Hematopoietic multipotent progenitor cell treated with erythropoietin and hydrocortisone succinate and interleukin-3 and kit ligand, for 4 days (in vitro differentiated cells): ENCODE results near the gene CREBRF.

Experiments
- DNase-seq: peaks from one replicate; pipeline ENCODE4 v3.0.0-alpha.2; 2015

CREBRF gene

DNA sequence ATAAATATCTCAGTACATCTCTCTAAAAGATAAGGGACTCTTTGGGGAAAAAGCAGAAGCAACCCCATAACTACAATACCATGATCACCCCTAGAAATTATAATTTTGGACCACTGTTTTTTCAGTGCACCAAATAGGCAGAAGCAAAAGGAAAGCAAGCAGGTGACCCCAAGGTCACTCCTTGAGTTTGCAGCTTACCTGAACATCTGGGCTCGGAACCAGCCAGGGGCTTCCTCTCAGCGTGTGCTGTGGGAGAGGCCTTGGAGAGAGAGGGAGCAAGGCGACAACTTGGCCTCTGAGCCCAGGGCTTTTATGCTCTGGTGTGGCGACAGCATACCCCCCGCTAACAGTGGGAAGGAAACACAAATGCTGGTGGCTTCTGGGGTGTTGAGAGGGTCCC is 105.0 kb downstream of the CREBRF start:
- DNase-seq: no peak

DNA sequence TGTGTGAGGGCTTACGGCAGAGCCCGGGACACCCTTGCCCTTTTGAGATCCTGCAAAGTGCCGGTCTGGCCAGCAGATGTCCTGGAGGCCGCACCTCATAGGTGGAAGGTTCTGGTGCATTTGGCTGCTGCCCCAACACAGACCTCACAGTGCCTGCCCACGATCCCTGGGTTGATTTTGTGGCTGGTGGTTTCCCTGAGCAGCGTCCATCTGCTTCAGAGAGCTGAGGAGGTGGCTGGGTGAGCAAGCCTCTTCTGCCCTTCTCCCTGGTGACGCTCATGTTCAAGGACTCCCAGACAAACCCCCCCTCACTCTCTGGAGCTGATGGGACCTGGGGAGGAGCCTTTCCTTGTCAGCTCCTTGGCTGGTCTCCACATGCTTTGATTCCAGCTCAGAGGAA is 107.1 kb downstream of the CREBRF start:
- DNase-seq: no peak

GRCh38 chr5:173165177-173166016 is 109.2 kb downstream of the CREBRF start:
- DNase-seq: no peak

DNA sequence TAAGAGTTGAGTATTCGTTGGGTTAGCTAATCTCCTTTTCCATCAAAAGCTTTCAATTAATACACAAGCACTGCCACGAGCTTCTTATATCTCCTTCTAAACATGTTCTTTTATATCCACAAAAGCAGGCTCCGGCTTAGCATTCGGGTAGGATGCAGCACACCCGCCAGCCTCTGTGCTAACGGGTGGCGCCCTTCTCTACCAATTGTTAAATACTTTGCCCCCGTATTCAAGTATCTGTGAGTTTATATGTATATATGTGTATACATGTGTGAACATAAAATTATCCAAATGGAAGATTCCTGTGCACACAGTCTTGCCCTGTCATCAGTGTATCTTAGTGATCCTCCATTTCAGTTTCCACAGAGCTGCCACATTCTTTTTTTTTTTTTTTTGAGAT is 116.0 kb downstream of the CREBRF start:
- no peak for DNase-seq

GRCh38 chr5:173175523-173175922 is 119.4 kb downstream of the CREBRF start:
- DNase-seq: no peak

GRCh38 chr5:173178369-173178910 is 122.3 kb downstream of the CREBRF start:
- DNase-seq: no peak

DNA sequence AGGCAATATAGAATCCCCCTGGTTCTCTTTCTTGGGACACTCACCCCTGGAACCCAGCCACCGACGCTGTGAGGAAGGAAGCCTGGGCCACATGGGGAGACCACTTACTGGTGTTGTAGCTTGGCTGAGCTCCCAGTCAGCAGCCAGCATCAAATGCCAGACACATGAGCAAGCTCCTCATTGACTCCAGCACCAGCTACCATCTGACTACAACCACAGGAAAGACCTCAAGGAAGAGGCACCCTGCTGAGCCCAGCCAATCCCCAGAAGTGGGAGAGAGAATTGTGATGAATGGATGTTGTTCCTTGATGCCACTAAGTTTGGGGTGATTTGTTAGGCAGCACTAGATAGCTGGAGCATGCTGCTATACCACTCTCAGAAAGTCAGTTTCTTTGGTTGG is 124.2 kb downstream of the CREBRF start:
- no peak for DNase-seq

GRCh38 chr5:173187054-173187743 is 131.0 kb downstream of the CREBRF start:
- DNase-seq: peak; percentile 35

DNA sequence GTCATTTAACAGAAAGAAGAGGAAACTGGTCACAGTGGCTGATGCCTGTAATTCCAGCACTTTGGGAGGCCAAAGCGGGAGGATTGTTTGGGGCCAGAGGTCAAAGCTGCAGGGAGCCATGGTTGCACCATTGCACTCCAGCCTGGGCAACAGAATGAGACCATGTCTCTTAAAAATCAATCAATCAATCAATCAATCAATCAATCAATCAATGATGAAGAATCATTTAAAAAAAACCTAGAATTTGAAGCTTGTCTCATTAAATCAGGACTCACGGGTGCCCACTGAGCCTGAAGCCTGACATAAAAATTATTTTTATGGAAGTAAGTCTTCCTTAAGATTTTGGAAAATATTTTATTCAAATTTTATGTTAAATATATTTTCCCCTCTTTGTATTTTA is 132.1 kb downstream of the CREBRF start:
- no peak for DNase-seq
